ENCODE data around the gene MAP7D3. TPM values are rescaled to one million over a fixed set of nuclear protein-coding genes. Genes with fewer than 3 reads are reported as not detected.
A peak's percentile ranks its signal among the peaks of the same experiment; 100 is the strongest.

MAP7D3 gene
- total and polyA plus RNA-seq, 7 donors = 0.92 to 21.0 (median 11.3) TPM

- Histone ChIP-seq H3K27me3 (no peaks in the 10 kb centered on the region), H3K36me3 (no peaks in the 10 kb centered on the region), H3K4me1 (peaks cover 0 to 80% (median 51%) of the 10 kb centered on the region in 4 donors), H3K4me3 (no peak overlapping the region), H3K27ac (peak overlapping the region; percentile 78 to 99 (median 95)), H3K9me3 (no peaks in the 10 kb centered on the region)
- peak in 1 of 4 donors; percentile 15 for TF ChIP-seq POLR2AphosphoS5 (IDR thresholded peaks at IDR 0.05)
- no peak for TF ChIP-seq EP300 (IDR thresholded peaks at IDR 0.05)
- TF ChIP-seq POLR2A (IDR thresholded peaks at IDR 0.05) = no peak
- TF ChIP-seq CTCF (IDR thresholded peaks at IDR 0.05) = no peak
- intact Hi-C loops (cut with DNase I) = no loop called here
- WGBS, 2 donors = 55 to 88% methylated on average over 3 of the region's 3 CpGs
- DNase-seq = no peak
These were observed 58.3 kb downstream of the MAP7D3 start for GRCh38 chrX:136192839-136193414.

- H3K36me3 ChIP-seq = no peaks in the 10 kb centered on the region
- no peak for TF ChIP-seq CTCF (IDR thresholded peaks at IDR 0.05)
- no peak for TF ChIP-seq POLR2AphosphoS5 (IDR thresholded peaks at IDR 0.05)
- no peak for TF ChIP-seq EP300 (IDR thresholded peaks at IDR 0.05)
- TF ChIP-seq POLR2A (IDR thresholded peaks at IDR 0.05) = no peak
- H3K4me3 ChIP-seq = no peak overlapping the region
- H3K9me3 ChIP-seq = no peaks in the 10 kb centered on the region
- H3K4me1 ChIP-seq = peaks cover 0 to 82% (median 51%) of the 10 kb centered on the region in 4 donors
- no peak for DNase-seq
- intact Hi-C loops (cut with DNase I) = no loop called here
- H3K27me3 ChIP-seq = no peaks in the 10 kb centered on the region
- 74 to 90% methylated on average over 2 of the region's 2 CpGs for WGBS, 2 donors
- H3K27ac ChIP-seq = peak overlapping the region; percentile 78 to 99 (median 95)
These were observed 59.1 kb downstream of the MAP7D3 start for GRCh38 chrX:136192135-136192534.

- 74 to 85% methylated on average over 6 of the region's 6 CpGs for WGBS, 2 donors
- no peak for DNase-seq
- peaks cover 0 to 81% (median 49%) of the 10 kb centered on the region in 4 donors for H3K4me1 ChIP-seq
- H3K9me3 ChIP-seq = no peaks in the 10 kb centered on the region
- intact Hi-C loops (cut with DNase I) = no loop called here
- no peaks in the 10 kb centered on the region for H3K27me3 ChIP-seq
- no peaks in the 10 kb centered on the region for H3K36me3 ChIP-seq
- TF ChIP-seq EP300 (IDR thresholded peaks at IDR 0.05) (no peak), CTCF (IDR thresholded peaks at IDR 0.05) (no peak), POLR2AphosphoS5 (IDR thresholded peaks at IDR 0.05) (peak in 2 of 4 donors; percentile 19 to 24), POLR2A (IDR thresholded peaks at IDR 0.05) (no peak)
- H3K27ac ChIP-seq = peak overlapping the region; percentile 78 to 99 (median 95)
- no peak overlapping the region for H3K4me3 ChIP-seq
These were observed 60.0 kb downstream of the MAP7D3 start for GRCh38 chrX:136191171-136191570.

GRCh38 chrX:136190038-136190713 lies 61.0 kb downstream of the MAP7D3 start:
- Histone ChIP-seq H3K27me3 (no peaks in the 10 kb centered on the region), H3K4me3 (no peak overlapping the region), H3K9me3 (no peaks in the 10 kb centered on the region), H3K4me1 (peaks cover 0 to 81% (median 49%) of the 10 kb centered on the region in 4 donors), H3K27ac (peak overlapping the region; percentile 78 to 99 (median 95)), H3K36me3 (no peaks in the 10 kb centered on the region)
- no peak for TF ChIP-seq CTCF (IDR thresholded peaks at IDR 0.05)
- TF ChIP-seq POLR2AphosphoS5 (IDR thresholded peaks at IDR 0.05) = peak; percentile 35 to 66 (median 36)
- peak; percentile 41 to 87 (median 60) for TF ChIP-seq EP300 (IDR thresholded peaks at IDR 0.05)
- 78 to 87% methylated on average over 10 of the region's 10 CpGs for WGBS, 2 donors
- intact Hi-C loops (cut with DNase I) = no loop called here
- DNase-seq = no peak

Data from sigmoid colon (tissue), 7 donors.